ENCODE results near the gene SYT17. TPM values are rescaled to one million over a fixed set of nuclear protein-coding genes. Genes with fewer than 3 reads are reported as not detected.

The SYT17 gene
- total and polyA plus RNA-seq, 10 of the 15 experiments (the other 5 are each of a cell fraction or from before 2014, with no cell fraction given), result 3.7 to 12.3 (median 5.0) TPM

- TF ChIP-seq, protein P1, sequence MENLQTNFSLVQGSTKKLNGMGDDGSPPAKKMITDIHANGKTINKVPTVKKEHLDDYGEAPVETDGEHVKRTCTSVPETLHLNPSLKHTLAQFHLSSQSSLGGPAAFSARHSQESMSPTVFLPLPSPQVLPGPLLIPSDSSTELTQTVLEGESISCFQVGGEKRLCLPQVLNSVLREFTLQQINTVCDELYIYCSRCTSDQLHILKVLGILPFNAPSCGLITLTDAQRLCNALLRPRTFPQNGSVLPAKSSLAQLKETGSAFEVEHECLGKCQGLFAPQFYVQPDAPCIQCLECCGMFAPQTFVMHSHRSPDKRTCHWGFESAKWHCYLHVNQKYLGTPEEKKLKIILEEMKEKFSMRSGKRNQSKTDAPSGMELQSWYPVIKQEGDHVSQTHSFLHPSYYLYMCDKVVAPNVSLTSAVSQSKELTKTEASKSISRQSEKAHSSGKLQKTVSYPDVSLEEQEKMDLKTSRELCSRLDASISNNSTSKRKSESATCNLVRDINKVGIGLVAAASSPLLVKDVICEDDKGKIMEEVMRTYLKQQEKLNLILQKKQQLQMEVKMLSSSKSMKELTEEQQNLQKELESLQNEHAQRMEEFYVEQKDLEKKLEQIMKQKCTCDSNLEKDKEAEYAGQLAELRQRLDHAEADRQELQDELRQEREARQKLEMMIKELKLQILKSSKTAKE (IDR thresholded peaks at IDR 0.05; ENCODE audit: low read depth, poor library complexity, severe bottlenecking), result peak; percentile 87
- 0 out of 2 replicates have a peak, but pooled peaks have one; percentile 77 for TF ChIP-seq ASH2L (IDR thresholded peaks at IDR 0.05; ENCODE audit: borderline replicate concordance, low read depth)
- TF ChIP-seq IKZF2 (IDR thresholded peaks at IDR 0.05), result peak; percentile 96
- TF ChIP-seq SPI1 (IDR thresholded peaks at IDR 0.05; ENCODE audit: borderline replicate concordance, insufficient read depth, low read depth, low read length), result peak; percentile 90
- TF ChIP-seq CBX5 (IDR thresholded peaks at IDR 0.05; ENCODE audit: low read depth), result 0 out of 2 replicates have a peak, but pooled peaks have one; percentile 49
- TF ChIP-seq CHD1 (IDR thresholded peaks at IDR 0.05; ENCODE audit: low read depth, low read length), result no peak
- peak; percentile 97 for TF ChIP-seq RUNX3 (IDR thresholded peaks at IDR 0.05; ENCODE audit: low read length)
- peak; percentile 94 for TF ChIP-seq NBN (IDR thresholded peaks at IDR 0.05)
- TF ChIP-seq HDAC6 (IDR thresholded peaks at IDR 0.05; ENCODE audit: unreplicated experiment), result no peak
- peak; percentile 75 for TF ChIP-seq ATF2 (IDR thresholded peaks at IDR 0.05; ENCODE audit: low read length)
- peak; percentile 47; the same call in 1 of the 2 replicates for TF ChIP-seq GATAD2B (conservative IDR thresholded peaks at IDR 0.05; ENCODE audit: low read depth)
- TF ChIP-seq NR2C1 (IDR thresholded peaks at IDR 0.05), result no peak
- TF ChIP-seq DPF2 (IDR thresholded peaks at IDR 0.05), result peak; percentile 72
- TF ChIP-seq HDGF (IDR thresholded peaks at IDR 0.05), result no peak
- TF ChIP-seq EED (IDR thresholded peaks at IDR 0.05; ENCODE audit: low read depth), result peak; percentile 14
- TF ChIP-seq CUX1 (IDR thresholded peaks at IDR 0.05; ENCODE audit: insufficient replicate concordance, low read depth, low read length), result peak; percentile 91
- TF ChIP-seq IRF4 (IDR thresholded peaks at IDR 0.05; ENCODE audit: low read depth, low read length), result peak; percentile 66; the same call in 1 of the 2 replicates
- TF ChIP-seq E2F8 (IDR thresholded peaks at IDR 0.05; ENCODE audit: low read depth, partially characterized antibody), result peak; percentile 50
- peak; percentile 95 for TF ChIP-seq NFIC (IDR thresholded peaks at IDR 0.05; ENCODE audit: low read depth, low read length)
- 0 out of 2 replicates have a peak, but pooled peaks have one; percentile 16 for TF ChIP-seq ZNF24 (IDR thresholded peaks at IDR 0.05)
Measured at GRCh38 chr16:19210280-19210924, 42.4 kb downstream of the SYT17 start (continued).

All from GM12878 (cell line).